GM12878 (cell line): ENCODE data around the gene NUP35. TPM values are rescaled to one million over a fixed set of nuclear protein-coding genes. Genes with fewer than 3 reads are reported as not detected.

Source experiments
- ATAC-seq: fragments of 200-7000 bp; cut with Tn5 transposase; 3 replicates; pipeline ENCODE4 v1.9.1; 2020; ENCODE audit warnings: mild to moderate bottlenecking, moderate library complexity
- BruUV-seq: library from RNA; stranded (reverse); fragments of 400-500 nt; replicated peaks from 2 replicates; lab custom pipeline; 2021; lab: Mats Ljungman, UMichigan
- CTCF ChIA-PET: fragments of 300-600 bp; sonication (Branson Sonifier 250); formaldehyde crosslinking; extraction: SDS; loops from one replicate; lab custom pipeline; 2021; ENCODE audit warnings: inconsistent platforms; lab: Yijun Ruan, JAX
- POLR2A ChIA-PET: fragments of 350-600 bp; formaldehyde crosslinking; extraction: SDS; loops from one replicate; lab custom pipeline; 2021; ENCODE audit warnings: inconsistent platforms; lab: Charles Lee
- RAD21 ChIA-PET: fragments of 300-600 bp; sonication (Branson Sonifier 250); formaldehyde crosslinking; loops from one replicate; lab custom pipeline; 2023; ENCODE audit warnings: antibody characterized with exemption; ENCODE audit not compliant: unreplicated experiment; lab: Charles Lee
- SMC1A ChIA-PET: fragments of 300-600 bp; sonication (Branson Sonifier 250); formaldehyde crosslinking; loops from one replicate; lab custom pipeline; 2023; ENCODE audit not compliant: unreplicated experiment, uncharacterized antibody; lab: Charles Lee
- DNase-seq: peaks from one replicate; pipeline ENCODE4 v3.0.0-alpha.2; 2011; ENCODE audit warnings: low read depth, low spot score
- FAIRE-seq: peaks from 3 replicates; lab custom pipeline; 2011; peaks lifted over from hg19 to GRCh38; lab: Jason Lieb, UNC
- H2AFZ ChIP-seq: 2 replicates; pipeline ENCODE4 v1.6.0; 2011; ENCODE audit warnings: low read depth, low read length, control low read depth; ENCODE audit not compliant: control insufficient read depth
- H3K27ac ChIP-seq: 2 replicates; pipeline ENCODE4 v1.5.1; 2011; ENCODE audit warnings: control low read depth; ENCODE audit not compliant: control insufficient read depth, insufficient read depth
- H3K27me3 ChIP-seq, 2 experiments: replicated peaks in 1 of 2; 2 replicates each; pipeline versions ENCODE4 v1.6.0 to v1.6.1; 2011; ENCODE audit warnings: low read length in 1 of 2; ENCODE audit not compliant: control insufficient read depth in 2 of 2, insufficient read depth in 2 of 2
- H3K36me3 ChIP-seq, 2 experiments: 2 replicates each; pipeline ENCODE4 v1.5.1; 2011; ENCODE audit warnings: low read length in 1 of 2; ENCODE audit not compliant: control insufficient read depth in 2 of 2, insufficient read depth in 2 of 2
- H3K4me1 ChIP-seq: 2 replicates; pipeline ENCODE4 v1.6.1; 2011; ENCODE audit warnings: mild to moderate bottlenecking, low read length, moderate library complexity, mixed read lengths; ENCODE audit not compliant: control insufficient read depth, insufficient read depth
- H3K4me2 ChIP-seq: 2 replicates; pipeline ENCODE4 v1.6.0; 2011; ENCODE audit warnings: control low read depth; ENCODE audit not compliant: control insufficient read depth, insufficient read depth
- H3K4me3 ChIP-seq: fragments of 200-600 bp; sonication (generic); 2 replicates; pipeline ENCODE4 v1.5.1; 2016
- H3K79me2 ChIP-seq: 2 replicates; pipeline ENCODE4 v1.6.0; 2011; ENCODE audit warnings: low read length; ENCODE audit not compliant: control insufficient read depth, insufficient read depth
- H3K9ac ChIP-seq: 2 replicates; pipeline ENCODE4 v1.8.0; 2011; ENCODE audit warnings: low read length, control low read depth, mixed read lengths; ENCODE audit not compliant: control insufficient read depth, insufficient read depth
- H3K9me3 ChIP-seq: replicated peaks from 3 replicates; pipeline ENCODE4 v1.5.1; 2011; ENCODE audit warnings: mild to moderate bottlenecking, low read length; ENCODE audit not compliant: control insufficient read depth, insufficient read depth
- H4K20me1 ChIP-seq: 2 replicates; pipeline ENCODE4 v1.6.0; 2011; ENCODE audit not compliant: control insufficient read depth, insufficient read depth
- CBFB ChIP-seq: IDR thresholded peaks from 2 replicates; pipeline ENCODE4 v1.6.1; 2016; ENCODE audit warnings: antibody characterized with exemption, low read depth
- ETV6 ChIP-seq, 2 experiments: fragments of 450-650 bp in 1 of 2; IDR thresholded peaks in 1 of 2; conservative IDR thresholded peaks in 1 of 2; 2 replicates each; pipeline ENCODE4 v1.6.1; 2014; ENCODE audit warnings: antibody characterized with exemption in 1 of 2, borderline replicate concordance in 1 of 2, low read depth in 1 of 2, mild to moderate bottlenecking in 1 of 2, moderate library complexity in 1 of 2
- KAT2A ChIP-seq: conservative IDR thresholded peaks from 2 replicates; pipeline ENCODE4 v1.6.1; 2011; ENCODE audit warnings: low read depth, low read length; ENCODE audit not compliant: control insufficient read depth
- MTA2 ChIP-seq: fragments of 450-650 bp; IDR thresholded peaks from 2 replicates; pipeline ENCODE4 v1.6.1; 2016; ENCODE audit warnings: low read depth, mild to moderate bottlenecking, moderate library complexity
- MTA3 ChIP-seq: IDR thresholded peaks from 2 replicates; pipeline ENCODE4 v1.6.1; 2012; ENCODE audit warnings: low read length, inconsistent platforms, borderline replicate concordance
- NFIC ChIP-seq: IDR thresholded peaks from 2 replicates; pipeline ENCODE4 v1.6.1; 2012; ENCODE audit warnings: low read depth, mild to moderate bottlenecking, inconsistent platforms, low read length, moderate library complexity
- RELA ChIP-seq: fragments of 450-650 bp; IDR thresholded peaks from 2 replicates; pipeline ENCODE4 v1.8.0; 2014; ENCODE audit warnings: borderline replicate concordance; ENCODE audit not compliant: partially characterized antibody
- SP1 ChIP-seq: IDR thresholded peaks from one replicate; pipeline ENCODE4 v1.6.1; 2011; ENCODE audit warnings: low read depth, low read length
- SREBF1 ChIP-seq: IDR thresholded peaks from 2 replicates; pipeline ENCODE4 v1.6.1; 2012; ENCODE audit warnings: mild to moderate bottlenecking, low read length
- SUPT20H ChIP-seq: IDR thresholded peaks from 2 replicates; pipeline ENCODE4 v1.6.1; 2011; ENCODE audit warnings: low read depth, mild to moderate bottlenecking, low read length, moderate library complexity, borderline replicate concordance; ENCODE audit not compliant: control insufficient read depth
- SUZ12 ChIP-seq: fragments of 200-600 bp; sonication (generic); IDR thresholded peaks from one replicate; pipeline ENCODE4 v1.6.1; 2018; ENCODE audit warnings: antibody characterized with exemption, mild to moderate bottlenecking; ENCODE audit not compliant: unreplicated experiment
- TAF1 ChIP-seq: IDR thresholded peaks from 2 replicates; pipeline ENCODE4 v1.6.1; 2011; ENCODE audit warnings: mild to moderate bottlenecking, low read depth, low read length, borderline replicate concordance
- TCF7 ChIP-seq: IDR thresholded peaks from 2 replicates; pipeline ENCODE4 v1.6.1; 2014; ENCODE audit warnings: antibody characterized with exemption, borderline replicate concordance
- WGBS: methylation state at CpG from one replicate; pipeline ENCODE4 v1.1.6; 2016; ENCODE audit warnings: low lambda C conversion rate; ENCODE audit not compliant: insufficient replicate concordance, insufficient coverage; ENCODE audit errors: missing lambda C conversion rate; 5-methylcytosine and 5-hydroxymethylcytosine counted together
- in situ Hi-C: fragments of 300-500 bp; cut with MboI; formaldehyde crosslinking; loops from 9 replicates; pipeline ENCODE4 v1.14.3; 2018; ENCODE audit warnings: mixed read lengths
- intact Hi-C: fragments of 100-400 bp; cut with micrococcal nuclease; formaldehyde crosslinking; loops from one replicate; pipeline ENCODE4 v1.14.2; 2022; ENCODE audit not compliant: unreplicated experiment
- polyA plus RNA-seq, 11 experiments: library from polyadenylated mRNA; depleted of rRNA in 4 of 11; unstranded in 6 of 11; stranded (reverse) in 5 of 11; fragments of >200 nt; fragmentation: Nextera tagmentation in 4 of 11; fragmentation: Illumina TruSeq in 1 of 11; extraction: Ambion mirVana in 4 of 11; extraction: Trizol in 1 of 11; gene quantifications; 1 replicate in 1 of 11; 2 replicates in 10 of 11; pipeline versions ENCODE4 v1.2.1 to v1.2.3, GENCODE V29; 2011 to 2016; ENCODE audit warnings: inconsistent platforms in 2 of 11, missing spikeins in 2 of 11, low read depth in 1 of 11
- total RNA-seq, 4 experiments: library from RNA; depleted of rRNA in 3 of 4; stranded (reverse); fragments of >200 nt in 3 of 4; fragmentation: Illumina TruSeq in 1 of 4; extraction: Trizol in 1 of 4; gene quantifications; 2 replicates each; pipeline versions ENCODE4 v1.2.1 to v1.2.3, GENCODE V29; 2013 to 2021
- TF ChIP-seq, protein P1 (sequence below): fragments of 450-650 bp; IDR thresholded peaks from 2 replicates; pipeline ENCODE4 v1.6.1; 2017; ENCODE audit warnings: mild to moderate bottlenecking

Gene NUP35
- total and polyA plus RNA-seq, 10 of the 15 experiments (the other 5 are each of a cell fraction or from before 2014, with no cell fraction given), result 21.4 to 57.3 (median 30.7) TPM

DNA sequence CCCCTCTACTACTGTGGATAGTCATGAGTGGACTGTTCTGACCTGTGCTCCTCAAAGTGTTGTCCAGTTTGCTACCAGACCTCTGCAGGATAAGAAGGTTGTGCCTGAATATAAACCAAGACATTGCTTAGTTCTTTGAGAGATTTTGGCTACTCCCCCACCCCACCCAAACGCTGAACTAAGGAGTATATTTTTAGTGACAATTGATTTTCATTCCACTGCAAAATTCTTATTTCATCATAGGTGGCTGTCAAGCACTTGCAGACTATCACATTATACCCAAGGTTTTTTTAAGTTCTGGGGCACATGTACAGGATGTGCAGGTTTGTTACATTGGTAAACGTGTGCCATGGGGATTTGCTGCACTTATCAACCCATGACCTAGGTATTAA lies 32.3 kb upstream of the NUP35 start:
- POLR2A ChIA-PET, result no interaction called here
- WGBS, result 94% methylated on average over 2 of the region's 2 CpGs
- intact Hi-C loops (loop anchor here (5.0 to 10.0 kb wide), 2 partner anchors 327 to 425 kb away; no protein-coding TSS in a partner anchor), in situ Hi-C loops (no loop called here)
- no peak overlapping the region for H3K27ac ChIP-seq
- no peak for DNase-seq
- no peak for FAIRE-seq
- no peak overlapping the region for H2AFZ ChIP-seq
- H3K4me1 ChIP-seq, result peaks cover 19% of the 10 kb centered on the region; the same call in 1 of the 2 replicates
- H3K27me3 ChIP-seq, result no peaks in the 10 kb centered on the region
- RAD21 ChIA-PET, result interaction anchor here (1.2 kb wide), 1 partner anchor 13 kb away, joined by 3 read pairs; no protein-coding TSS in a partner anchor
- H3K36me3 ChIP-seq, result no peaks in the 10 kb centered on the region
- no peak overlapping the region for H3K4me2 ChIP-seq
- H4K20me1 ChIP-seq, result no peaks in the 10 kb centered on the region
- no peak overlapping the region for H3K4me3 ChIP-seq
- H3K9me3 ChIP-seq, result no peaks in the 10 kb centered on the region
- no peaks in the 10 kb centered on the region for H3K79me2 ChIP-seq
- TF ChIP-seq SP1, result no peak
- TF ChIP-seq MTA3, result no peak
- TF ChIP-seq SUZ12, result no peak
- H3K9ac ChIP-seq, result no peak overlapping the region
- BruUV-seq, result no TSS peak
- CTCF ChIA-PET, result interaction anchor here (0.6 kb wide), 1 partner anchor 28 kb away, joined by 3 read pairs; no protein-coding TSS in a partner anchor
- no peak for ATAC-seq
- SMC1A ChIA-PET, result interaction anchor here (1.0 kb wide), 1 partner anchor 24 kb away, joined by 4 read pairs; no protein-coding TSS in a partner anchor

DNA sequence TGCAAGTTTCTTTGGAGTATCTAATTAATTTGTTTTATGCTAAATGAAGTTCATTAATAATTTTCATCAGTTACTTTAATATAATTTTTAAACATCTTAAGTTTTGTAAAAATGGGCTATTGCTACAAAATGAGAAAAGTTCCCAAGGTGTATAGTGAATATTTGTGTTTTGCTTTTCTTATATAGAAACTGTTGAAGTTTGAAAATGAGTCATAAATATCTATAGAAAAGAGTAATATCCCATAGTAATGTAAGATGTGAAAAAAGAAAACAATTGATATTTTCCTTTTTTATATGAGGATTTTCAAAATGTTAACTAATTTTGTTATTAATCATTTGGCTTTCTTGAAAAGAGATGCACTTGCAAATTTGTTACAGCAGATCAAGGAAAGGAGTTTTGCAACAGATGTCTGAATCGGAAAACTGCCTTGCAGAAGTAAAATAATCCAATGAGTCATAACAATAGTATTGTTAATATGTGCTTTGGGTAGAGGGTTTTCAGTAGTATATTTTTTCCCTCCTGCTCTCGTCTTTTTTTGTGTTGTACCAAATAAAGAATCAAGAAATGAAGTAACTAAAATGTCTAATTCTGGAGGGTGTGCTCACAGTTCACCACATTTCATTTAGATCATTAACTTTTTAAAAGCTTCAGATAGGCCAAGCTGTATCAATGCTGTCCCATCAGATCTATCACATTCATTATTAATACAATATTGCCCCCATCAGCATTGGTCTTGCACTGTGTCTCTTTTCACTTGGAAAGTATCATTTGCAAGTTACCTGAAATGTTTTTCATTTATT lies 30.2 kb upstream of the NUP35 start:
- ChIA-PET RAD21 (interaction anchor here (1.0 kb wide), 2 partner anchors 9 to 114 kb away, joined by 3 read pairs; no protein-coding TSS in a partner anchor), POLR2A (no interaction called here), SMC1A (interaction anchor here (0.7 to 1.2 kb wide), 6 partner anchors 11 to 68 kb away, joined by 3 to 4 read pairs (median 3); partner anchors contain the start of gene DUSP19), CTCF (interaction anchor here (0.6 to 1.1 kb wide), 5 partner anchors 16 to 427 kb away, joined by 3 to 6 read pairs (median 3); partner anchors contain the start of gene DUSP19)
- H3K27me3 ChIP-seq, result no peaks in the 10 kb centered on the region
- no peak overlapping the region for H3K4me3 ChIP-seq
- ATAC-seq, result peak; percentile 75
- no peaks in the 10 kb centered on the region for H4K20me1 ChIP-seq
- intact Hi-C loops, result loop anchor here (5.0 to 10.0 kb wide), 2 partner anchors 329 to 427 kb away; no protein-coding TSS in a partner anchor
- no TSS peak for BruUV-seq
- H3K4me1 ChIP-seq, result peaks cover 19% of the 10 kb centered on the region; the same call in 1 of the 2 replicates
- H3K4me2 ChIP-seq, result peak overlapping the region; percentile 63
- H3K36me3 ChIP-seq, result no peaks in the 10 kb centered on the region
- H3K79me2 ChIP-seq, result no peaks in the 10 kb centered on the region
- peak; percentile 26 for DNase-seq
- no peak overlapping the region for H3K9ac ChIP-seq
- no peak overlapping the region for H3K27ac ChIP-seq
- WGBS, result 0% methylated on average over 2 of the region's 2 CpGs
- no peaks in the 10 kb centered on the region for H3K9me3 ChIP-seq
- no peak for FAIRE-seq
- no peak overlapping the region; the same call in 1 of the 2 replicates for H2AFZ ChIP-seq
- in situ Hi-C loops, result no loop called here
- TF ChIP-seq NFIC (peak; percentile 95), RELA (no peak), TCF7 (peak; percentile 64; the same call in 1 of the 2 replicates), MTA2 (no peak), KAT2A (no peak), ETV6 (conservative IDR thresholded peaks at IDR 0.05 in 1 of 2, IDR thresholded peaks at IDR 0.05 in 1 of 2; ENCODE audit: borderline replicate concordance in 1 of 2, low read depth in 1 of 2) (peak in 1 of 2 experiments; percentile 34; a peak in 1 of 4 replicates), SREBF1 (no peak), CBFB (no peak), TAF1 (no peak), SUPT20H (no peak)
- TF ChIP-seq, protein P1, sequence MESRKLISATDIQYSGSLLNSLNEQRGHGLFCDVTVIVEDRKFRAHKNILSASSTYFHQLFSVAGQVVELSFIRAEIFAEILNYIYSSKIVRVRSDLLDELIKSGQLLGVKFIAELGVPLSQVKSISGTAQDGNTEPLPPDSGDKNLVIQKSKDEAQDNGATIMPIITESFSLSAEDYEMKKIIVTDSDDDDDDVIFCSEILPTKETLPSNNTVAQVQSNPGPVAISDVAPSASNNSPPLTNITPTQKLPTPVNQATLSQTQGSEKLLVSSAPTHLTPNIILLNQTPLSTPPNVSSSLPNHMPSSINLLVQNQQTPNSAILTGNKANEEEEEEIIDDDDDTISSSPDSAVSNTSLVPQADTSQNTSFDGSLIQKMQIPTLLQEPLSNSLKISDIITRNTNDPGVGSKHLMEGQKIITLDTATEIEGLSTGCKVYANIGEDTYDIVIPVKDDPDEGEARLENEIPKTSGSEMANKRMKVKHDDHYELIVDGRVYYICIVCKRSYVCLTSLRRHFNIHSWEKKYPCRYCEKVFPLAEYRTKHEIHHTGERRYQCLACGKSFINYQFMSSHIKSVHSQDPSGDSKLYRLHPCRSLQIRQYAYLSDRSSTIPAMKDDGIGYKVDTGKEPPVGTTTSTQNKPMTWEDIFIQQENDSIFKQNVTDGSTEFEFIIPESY, result no peak
